IMR-90 (cell line): Measurements from ENCODE around the gene MAPK11. TPM values are rescaled to one million over a fixed set of nuclear protein-coding genes. Genes with fewer than 3 reads are reported as not detected.

ENCODE experiments used
- ATAC-seq: fragments of 200-7000 bp; cut with Tn5 transposase; 2 replicates; pipeline ENCODE4 v1.9.1; 2020; ENCODE audit warnings: low read depth, mild to moderate bottlenecking, moderate library complexity
- BruUV-seq: library from RNA; stranded (reverse); fragments of 400-500 nt; replicated peaks from 2 replicates; lab custom pipeline; 2021; lab: Mats Ljungman, UMichigan
- CTCF ChIA-PET: fragments of 300-600 bp; formaldehyde crosslinking; extraction: SDS; loops from one replicate; lab custom pipeline; 2021; ENCODE audit warnings: antibody characterized with exemption; lab: Yijun Ruan, JAX
- POLR2A ChIA-PET: fragments of 300-600 bp; sonication (Branson Sonifier 250); formaldehyde crosslinking; loops from one replicate; lab custom pipeline; 2022; ENCODE audit warnings: antibody characterized with exemption; ENCODE audit not compliant: unreplicated experiment; lab: Charles Lee
- DNase-seq: peaks from one replicate; pipeline ENCODE4 v3.0.0; 2013
- H2AFZ ChIP-seq: replicated peaks from 2 replicates; pipeline ENCODE3; 2013; ENCODE audit warnings: low read length, mild to moderate bottlenecking; ENCODE audit not compliant: poor library complexity
- H2AK5ac ChIP-seq: 2 replicates; pipeline ENCODE4 v1.6.1; 2013; ENCODE audit warnings: low read depth, low read length, inconsistent platforms
- H2AK9ac ChIP-seq: replicated peaks from 2 replicates; pipeline ENCODE3; 2013; ENCODE audit warnings: mild to moderate bottlenecking, low read depth, low read length, moderate library complexity; ENCODE audit not compliant: poor library complexity
- H2BK120ac ChIP-seq: 2 replicates; pipeline ENCODE4 v1.6.1; 2013; ENCODE audit warnings: low read depth, low read length, inconsistent platforms
- H2BK15ac ChIP-seq: 3 replicates; pipeline ENCODE4 v1.6.1; 2013; ENCODE audit warnings: low read depth, low read length, inconsistent platforms
- H2BK20ac ChIP-seq: 2 replicates; pipeline ENCODE4 v1.6.1; 2013; ENCODE audit warnings: low read depth, mild to moderate bottlenecking, inconsistent platforms, low read length, moderate library complexity
- H2BK5ac ChIP-seq: 2 replicates; pipeline ENCODE4 v1.6.1; 2013; ENCODE audit warnings: mild to moderate bottlenecking, low read depth, low read length, inconsistent platforms; ENCODE audit not compliant: poor library complexity, severe bottlenecking
- H3K14ac ChIP-seq: replicated peaks from 2 replicates; pipeline ENCODE4 v1.6.1; 2013; ENCODE audit warnings: low read depth, low read length, inconsistent platforms
- H3K18ac ChIP-seq: 2 replicates; pipeline ENCODE4 v1.6.1; 2013; ENCODE audit warnings: low read depth, low read length, control low read depth
- H3K23ac ChIP-seq: 2 replicates; pipeline ENCODE4 v1.6.1; 2013; ENCODE audit warnings: low read depth, low read length, inconsistent platforms
- H3K27ac ChIP-seq: 2 replicates; pipeline ENCODE4 v1.5.1; 2013; ENCODE audit warnings: mild to moderate bottlenecking, control low read depth, low read length; ENCODE audit not compliant: insufficient read depth
- H3K27me3 ChIP-seq: 2 replicates; pipeline ENCODE4 v1.6.1; 2013; ENCODE audit warnings: low read length; ENCODE audit not compliant: control insufficient read depth, insufficient read depth
- H3K36me3 ChIP-seq: 2 replicates; pipeline ENCODE4 v1.6.1; 2013; ENCODE audit warnings: low read length, mixed read lengths; ENCODE audit not compliant: control insufficient read depth, insufficient read depth
- H3K4ac ChIP-seq: 2 replicates; pipeline ENCODE4 v1.6.1; 2013; ENCODE audit warnings: low read depth, low read length, inconsistent platforms
- H3K4me1 ChIP-seq: 2 replicates; pipeline ENCODE4 v1.6.1; 2013; ENCODE audit warnings: low read length, mixed read lengths; ENCODE audit not compliant: control insufficient read depth, insufficient read depth
- H3K4me2 ChIP-seq: 2 replicates; pipeline ENCODE4 v1.6.1; 2013; ENCODE audit warnings: low read depth, mild to moderate bottlenecking, control low read depth, low read length, moderate library complexity
- H3K4me3 ChIP-seq: 2 replicates; pipeline ENCODE4 v1.5.1; 2013; ENCODE audit warnings: low read depth, mild to moderate bottlenecking, control low read depth, low read length, moderate library complexity; ENCODE audit not compliant: insufficient read depth
- H3K56ac ChIP-seq: 2 replicates; pipeline ENCODE4 v1.6.1; 2013; ENCODE audit warnings: low read length, inconsistent platforms; ENCODE audit not compliant: insufficient read depth; ENCODE audit errors: extremely low read depth
- H3K79me1 ChIP-seq, 2 experiments: 2 replicates each; pipeline ENCODE4 v1.6.1; 2013; ENCODE audit warnings: low read length in 2 of 2, inconsistent platforms in 1 of 2, low read depth in 1 of 2
- H3K9ac ChIP-seq: 2 replicates; pipeline ENCODE4 v1.6.1; 2013; ENCODE audit warnings: low read depth, low read length, control low read depth
- H3K9me1 ChIP-seq: 2 replicates; pipeline ENCODE4 v1.6.1; 2013; ENCODE audit warnings: low read length, inconsistent platforms; ENCODE audit not compliant: insufficient read depth
- H3K9me3 ChIP-seq: 2 replicates; pipeline ENCODE4 v1.6.1; 2013; ENCODE audit warnings: low read length; ENCODE audit not compliant: control insufficient read depth, insufficient read depth
- H4K20me1 ChIP-seq: 2 replicates; pipeline ENCODE4 v1.6.1; 2013; ENCODE audit warnings: low read length, inconsistent platforms; ENCODE audit not compliant: insufficient read depth
- H4K5ac ChIP-seq: 2 replicates; pipeline ENCODE4 v1.6.1; 2013; ENCODE audit warnings: mild to moderate bottlenecking, low read depth, low read length, control low read depth
- H4K8ac ChIP-seq, 2 experiments: 2 replicates each; pipeline ENCODE4 v1.6.1; 2013; ENCODE audit warnings: low read depth in 2 of 2, low read length in 2 of 2, control low read depth in 1 of 2, inconsistent platforms in 1 of 2
- H4K91ac ChIP-seq: 2 replicates; pipeline ENCODE4 v1.6.1; 2013; ENCODE audit warnings: low read depth, low read length, inconsistent platforms; ENCODE audit not compliant: insufficient read depth
- BHLHE40 ChIP-seq: fragments of 150-350 bp; IDR thresholded peaks from 2 replicates; pipeline ENCODE4 v1.6.1; 2016; ENCODE audit warnings: mild to moderate bottlenecking, low read depth, low read length
- CEBPB ChIP-seq: IDR thresholded peaks from 2 replicates; pipeline ENCODE4 v1.6.1; 2012; ENCODE audit warnings: low read depth, low read length, improper control_type of control experiment
- CTCF ChIP-seq: conservative IDR thresholded peaks from 2 replicates; pipeline ENCODE4 v1.5.1; 2012; ENCODE audit warnings: mild to moderate bottlenecking, low read depth, low read length, improper control_type of control experiment
- ELK1 ChIP-seq: fragments of 150-350 bp; IDR thresholded peaks from 2 replicates; pipeline ENCODE4 v1.6.1; 2016; ENCODE audit warnings: low read depth, mild to moderate bottlenecking, low read length, moderate library complexity, borderline replicate concordance
- FOS ChIP-seq: fragments of 150-350 bp; IDR thresholded peaks from 2 replicates; pipeline ENCODE4 v1.6.1; 2016; ENCODE audit warnings: low read depth, low read length
- MAFK ChIP-seq: IDR thresholded peaks from 2 replicates; pipeline ENCODE4 v1.6.1; 2012; ENCODE audit warnings: low read depth, low read length, improper control_type of control experiment
- MXI1 ChIP-seq: IDR thresholded peaks from 2 replicates; pipeline ENCODE4 v1.6.1; 2012; ENCODE audit warnings: low read depth, mild to moderate bottlenecking, low read length, moderate library complexity, borderline replicate concordance
- NFE2L2 ChIP-seq: fragments of 150-350 bp; IDR thresholded peaks from 2 replicates; pipeline ENCODE4 v1.6.1; 2016; ENCODE audit warnings: low read depth, mild to moderate bottlenecking, low read length
- POLR2A ChIP-seq: IDR thresholded peaks from 2 replicates; pipeline ENCODE4 v1.6.1; 2012; ENCODE audit warnings: mild to moderate bottlenecking, low read depth, low read length
- RAD21 ChIP-seq: IDR thresholded peaks from 2 replicates; pipeline ENCODE4 v1.6.1; 2012; ENCODE audit warnings: low read length, improper control_type of control experiment
- RCOR1 ChIP-seq: IDR thresholded peaks from 2 replicates; pipeline ENCODE4 v1.6.1; 2012; ENCODE audit warnings: mild to moderate bottlenecking, low read length, improper control_type of control experiment; ENCODE audit not compliant: insufficient replicate concordance
- RFX5 ChIP-seq: IDR thresholded peaks from 2 replicates; pipeline ENCODE4 v1.8.0; 2012; ENCODE audit warnings: low read depth, mild to moderate bottlenecking, low read length, moderate library complexity
- SMC3 ChIP-seq: fragments of 150-350 bp; IDR thresholded peaks from 2 replicates; pipeline ENCODE4 v1.6.1; 2016; ENCODE audit warnings: low read depth, mild to moderate bottlenecking, antibody characterized with exemption, low read length, moderate library complexity
- USF2 ChIP-seq: fragments of 150-350 bp; IDR thresholded peaks from 2 replicates; pipeline ENCODE4 v1.6.1; 2017; ENCODE audit warnings: mild to moderate bottlenecking, antibody characterized with exemption, low read length, low read depth
- WGBS, 2 experiments: methylation state at CpG; one replicate each; pipeline versions ENCODE4 v1.1.5 to v1.1.7; 2013; ENCODE audit warnings: missing lambda C conversion rate in 2 of 2; ENCODE audit not compliant: insufficient read length in 1 of 2; ENCODE audit errors: extremely low coverage in 2 of 2; 5-methylcytosine and 5-hydroxymethylcytosine counted together
- dilution Hi-C: fragments of 300-500 bp; cut with HindIII; formaldehyde crosslinking; loops from one replicate; pipeline ENCODE4 v1.14.3; 2018; ENCODE audit warnings: low sequenced_read_pairs; ENCODE audit not compliant: unreplicated experiment
- in situ Hi-C: fragments of 300-500 bp; cut with MboI; formaldehyde crosslinking; loops from 3 replicates; pipeline ENCODE4 v1.14.3; 2019; ENCODE audit warnings: low sequenced_read_pairs, inconsistent platforms, mixed read lengths
- intact Hi-C: fragments of 100-400 bp; cut with micrococcal nuclease; formaldehyde crosslinking; loops from 2 replicates; pipeline ENCODE4 v1.10.0; 2022
- polyA plus RNA-seq, 3 experiments: library from polyadenylated mRNA; depleted of rRNA; stranded (reverse); fragments of >200 nt; gene quantifications; 2 replicates each; pipeline ENCODE4 v1.2.3, GENCODE V29; 2012; ENCODE audit warnings: low replicate concordance in 1 of 3
- total RNA-seq: library from RNA; depleted of rRNA; stranded (reverse); fragments of >200 nt; gene quantifications from 2 replicates; pipeline ENCODE4 v1.2.3, GENCODE V29; 2012

Gene MAPK11
- total and polyA plus RNA-seq, 2 of the 4 experiments (the other 2 are of a cell fraction), result 8.1 to 14.4 TPM

GRCh38 chr22:50253046-50253915, 16.9 kb downstream of the MAPK11 start:
- H4K91ac ChIP-seq, result no peak overlapping the region
- no peak overlapping the region for H2BK120ac ChIP-seq
- H3K27me3 ChIP-seq, result no peaks in the 10 kb centered on the region
- peak overlapping the region; percentile 11 for H2AFZ ChIP-seq
- H3K23ac ChIP-seq, result no peak overlapping the region
- in situ Hi-C loops, result loop anchor here (5.0 kb wide), 1 partner anchor 74 kb away; the partner anchor contains the start of gene DENND6B
- ChIA-PET CTCF (interaction anchor here (0.8 kb wide), 1 partner anchor 113 kb away, joined by 3 read pairs; no protein-coding TSS in a partner anchor), POLR2A (no interaction called here)
- no peak overlapping the region for H4K5ac ChIP-seq
- peaks cover 9 to 29% of the 10 kb centered on the region in 2 experiments; a peak in 3 of 4 replicates for H3K79me1 ChIP-seq
- no peak overlapping the region for H3K18ac ChIP-seq
- WGBS, 2 experiments, result 78% methylated on average over 8 of the region's 22 CpGs; no CpG with 5 or more reads in 1 of the 2 experiments
- BruUV-seq, result no TSS peak
- no peak overlapping the region for H3K4me2 ChIP-seq
- no peak overlapping the region for H3K56ac ChIP-seq
- no peak overlapping the region for H3K4ac ChIP-seq
- no peaks in the 10 kb centered on the region for H3K9me3 ChIP-seq
- no peak overlapping the region for H2AK9ac ChIP-seq
- H3K4me1 ChIP-seq, result peaks cover 12% of the 10 kb centered on the region
- no peak overlapping the region for H3K27ac ChIP-seq
- no peaks in the 10 kb centered on the region for H3K9me1 ChIP-seq
- no peak overlapping the region for H3K4me3 ChIP-seq
- no peak overlapping the region for H4K8ac ChIP-seq
- H4K20me1 ChIP-seq, result peaks cover 23% of the 10 kb centered on the region
- H3K36me3 ChIP-seq, result peaks cover 36% of the 10 kb centered on the region; the same call in 1 of the 2 replicates
- no peak overlapping the region for H2BK20ac ChIP-seq
- H3K14ac ChIP-seq, result no peak overlapping the region
- no peak overlapping the region for H2BK5ac ChIP-seq
- H3K9ac ChIP-seq, result no peak overlapping the region
- dilution Hi-C loops, result no loop called here
- ATAC-seq (no peak), DNase-seq (no peak)
- intact Hi-C loops, result loop anchor here (2.0 kb wide), 1 partner anchor 74 kb away; the partner anchor contains the start of gene DENND6B
- H2BK15ac ChIP-seq, result no peak overlapping the region
- no peak overlapping the region for H2AK5ac ChIP-seq
- no peak for TF ChIP-seq NFE2L2
- no peak for TF ChIP-seq POLR2A
- TF ChIP-seq BHLHE40, result no peak
- no peak for TF ChIP-seq MXI1
- no peak for TF ChIP-seq RAD21
- TF ChIP-seq RCOR1, result no peak
- TF ChIP-seq FOS, result no peak
- no peak for TF ChIP-seq USF2
- TF ChIP-seq SMC3, result no peak
- TF ChIP-seq RFX5, result no peak
- TF ChIP-seq MAFK, result no peak
- no peak for TF ChIP-seq ELK1
- TF ChIP-seq CTCF, result no peak
- TF ChIP-seq CEBPB, result no peak
